HEK293 (cell line): ENCODE results near the gene SRRM5.

Experiments
- AEBP2 ChIP-seq: fragments of 450-650 bp; formaldehyde crosslinking; IDR thresholded peaks from 2 replicates; pipeline ENCODE4 v1.5.1; 2016; ENCODE audit warnings: missing biosample characterization, missing genetic modification characterization, borderline replicate concordance
- GLI2 ChIP-seq: fragments of 450-650 bp; formaldehyde crosslinking; IDR thresholded peaks from 2 replicates; pipeline ENCODE4; 2017; ENCODE audit warnings: missing biosample characterization, missing genetic modification characterization, low read depth, borderline replicate concordance
- GLIS1 ChIP-seq: fragments of 450-650 bp; formaldehyde crosslinking; IDR thresholded peaks from 2 replicates; pipeline ENCODE4 v1.5.1; 2016; ENCODE audit warnings: missing biosample characterization, missing genetic modification characterization
- KLF16 ChIP-seq: fragments of 450-650 bp; formaldehyde crosslinking; IDR thresholded peaks from 2 replicates; pipeline ENCODE4 v1.5.1; 2017; ENCODE audit warnings: missing biosample characterization, missing genetic modification characterization
- KLF7 ChIP-seq: fragments of 450-650 bp; formaldehyde crosslinking; IDR thresholded peaks from 2 replicates; pipeline ENCODE4 v1.5.1; 2016; ENCODE audit warnings: missing biosample characterization, missing genetic modification characterization, borderline replicate concordance
- SALL2 ChIP-seq: fragments of 450-650 bp; formaldehyde crosslinking; IDR thresholded peaks from 2 replicates; pipeline ENCODE4 v1.5.0; 2017; ENCODE audit warnings: missing biosample characterization, mild to moderate bottlenecking, missing genetic modification characterization, borderline replicate concordance
- YY1 ChIP-seq: fragments of 450-650 bp; formaldehyde crosslinking; IDR thresholded peaks from 2 replicates; pipeline ENCODE4 v1.5.1; 2018; ENCODE audit warnings: missing biosample characterization, missing genetic modification characterization
- ZNF114 ChIP-seq: fragments of 450-650 bp; formaldehyde crosslinking; IDR thresholded peaks from 2 replicates; pipeline ENCODE4 v1.5.0; 2017; ENCODE audit warnings: missing biosample characterization, missing genetic modification characterization
- ZNF138 ChIP-seq: fragments of 450-650 bp; formaldehyde crosslinking; IDR thresholded peaks from 2 replicates; pipeline ENCODE4 v1.5.1; 2016; ENCODE audit warnings: missing biosample characterization, missing genetic modification characterization, borderline replicate concordance
- ZNF169 ChIP-seq: fragments of 450-650 bp; formaldehyde crosslinking; IDR thresholded peaks from 2 replicates; pipeline ENCODE4 v1.5.1; 2016; ENCODE audit warnings: missing biosample characterization, missing genetic modification characterization
- ZNF223 ChIP-seq: fragments of 450-650 bp; formaldehyde crosslinking; IDR thresholded peaks from 2 replicates; pipeline ENCODE4 v1.5.1; 2016; ENCODE audit warnings: missing biosample characterization, missing genetic modification characterization
- ZNF433 ChIP-seq: fragments of 450-650 bp; formaldehyde crosslinking; IDR thresholded peaks from 2 replicates; pipeline ENCODE4 v1.5.1; 2016; ENCODE audit warnings: missing biosample characterization, missing genetic modification characterization, low read depth
- ZNF501 ChIP-seq: fragments of 450-650 bp; formaldehyde crosslinking; IDR thresholded peaks from 2 replicates; pipeline ENCODE4 v1.5.1; 2016; ENCODE audit warnings: missing biosample characterization, missing genetic modification characterization
- ZNF558 ChIP-seq: fragments of 450-650 bp; formaldehyde crosslinking; IDR thresholded peaks from 2 replicates; pipeline ENCODE4 v1.5.1; 2016; ENCODE audit warnings: missing biosample characterization, missing genetic modification characterization
- ZNF76 ChIP-seq: fragments of 450-650 bp; formaldehyde crosslinking; IDR thresholded peaks from 2 replicates; pipeline ENCODE4; 2016; ENCODE audit warnings: low read depth, missing biosample characterization, missing genetic modification characterization, borderline replicate concordance
- ZSCAN5A ChIP-seq: fragments of 450-650 bp; formaldehyde crosslinking; IDR thresholded peaks from 2 replicates; pipeline ENCODE4 v1.5.1; 2016; ENCODE audit warnings: missing biosample characterization, missing genetic modification characterization
- TF ChIP-seq, protein P1 (sequence below): fragments of 450-650 bp; formaldehyde crosslinking; conservative IDR thresholded peaks from 2 replicates; pipeline ENCODE4 v1.5.1; 2016; ENCODE audit warnings: low read depth, missing biosample characterization, missing genetic modification characterization
- TF ChIP-seq, protein P2 (sequence below): fragments of 450-650 bp; formaldehyde crosslinking; IDR thresholded peaks from 2 replicates; pipeline ENCODE4 v1.5.1; 2017; ENCODE audit warnings: missing biosample characterization, missing genetic modification characterization
- TF ChIP-seq, protein P3 (sequence below): fragments of 450-650 bp; formaldehyde crosslinking; IDR thresholded peaks from 2 replicates; pipeline ENCODE4 v1.5.1; 2016; ENCODE audit warnings: missing biosample characterization, missing genetic modification characterization
- TF ChIP-seq, protein P4 (sequence below): fragments of 450-650 bp; formaldehyde crosslinking; IDR thresholded peaks from 2 replicates; pipeline ENCODE4 v1.5.1; 2016; ENCODE audit warnings: missing biosample characterization, missing genetic modification characterization
- TF ChIP-seq, protein P5 (sequence below): fragments of 450-650 bp; formaldehyde crosslinking; IDR thresholded peaks from 2 replicates; pipeline ENCODE4 v1.5.1; 2016; ENCODE audit warnings: missing biosample characterization, missing genetic modification characterization, low read depth
- TF ChIP-seq, protein P6 (sequence below): fragments of 450-650 bp; formaldehyde crosslinking; IDR thresholded peaks from 2 replicates; pipeline ENCODE4 v1.5.1; 2016; ENCODE audit warnings: missing biosample characterization, missing genetic modification characterization

The SRRM5 gene

DNA sequence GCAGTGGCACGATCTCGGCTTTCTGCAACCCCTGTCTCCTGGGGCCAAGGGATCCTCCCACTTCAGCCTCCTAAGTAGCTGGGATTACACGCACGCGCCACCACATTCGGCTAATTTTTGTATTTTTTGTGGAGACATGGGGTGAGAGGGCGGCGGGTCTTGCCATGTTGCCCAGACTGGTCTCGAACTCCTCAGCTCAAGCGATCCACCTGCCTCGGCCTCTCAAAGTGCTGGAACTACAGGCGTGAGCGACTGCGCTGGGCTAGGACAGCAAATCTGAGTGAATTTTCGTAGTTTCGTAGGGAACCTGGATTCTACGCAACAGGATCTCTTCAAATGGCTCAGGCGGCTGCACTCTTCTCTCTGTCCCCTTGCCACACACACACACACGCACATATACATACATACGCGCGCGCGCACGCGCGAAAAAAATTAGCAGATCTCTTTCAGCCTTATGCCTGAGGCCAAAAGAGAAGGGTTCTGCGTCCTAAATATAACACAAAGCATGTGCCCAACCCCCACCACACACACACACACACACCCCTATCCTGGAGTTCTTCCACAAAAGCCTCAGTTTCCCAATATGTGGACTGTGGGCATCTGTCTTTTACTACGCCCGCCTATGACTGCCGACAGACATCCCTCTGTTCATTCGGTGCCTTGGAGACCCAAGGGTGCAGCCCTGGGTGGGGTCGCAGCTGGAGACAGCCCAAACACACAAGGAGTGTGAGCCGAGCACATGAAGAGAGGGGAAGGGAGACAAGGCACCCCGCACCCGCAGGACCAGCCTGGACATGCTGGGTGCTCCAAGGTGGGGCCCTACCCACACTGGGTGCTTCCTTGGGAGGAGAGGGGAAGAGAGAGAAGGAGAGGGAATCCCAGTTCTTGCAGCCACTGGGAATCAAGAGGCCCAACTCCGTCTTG is 35.7 kb upstream of the SRRM5 start (continued):
- TF ChIP-seq, protein P1, sequence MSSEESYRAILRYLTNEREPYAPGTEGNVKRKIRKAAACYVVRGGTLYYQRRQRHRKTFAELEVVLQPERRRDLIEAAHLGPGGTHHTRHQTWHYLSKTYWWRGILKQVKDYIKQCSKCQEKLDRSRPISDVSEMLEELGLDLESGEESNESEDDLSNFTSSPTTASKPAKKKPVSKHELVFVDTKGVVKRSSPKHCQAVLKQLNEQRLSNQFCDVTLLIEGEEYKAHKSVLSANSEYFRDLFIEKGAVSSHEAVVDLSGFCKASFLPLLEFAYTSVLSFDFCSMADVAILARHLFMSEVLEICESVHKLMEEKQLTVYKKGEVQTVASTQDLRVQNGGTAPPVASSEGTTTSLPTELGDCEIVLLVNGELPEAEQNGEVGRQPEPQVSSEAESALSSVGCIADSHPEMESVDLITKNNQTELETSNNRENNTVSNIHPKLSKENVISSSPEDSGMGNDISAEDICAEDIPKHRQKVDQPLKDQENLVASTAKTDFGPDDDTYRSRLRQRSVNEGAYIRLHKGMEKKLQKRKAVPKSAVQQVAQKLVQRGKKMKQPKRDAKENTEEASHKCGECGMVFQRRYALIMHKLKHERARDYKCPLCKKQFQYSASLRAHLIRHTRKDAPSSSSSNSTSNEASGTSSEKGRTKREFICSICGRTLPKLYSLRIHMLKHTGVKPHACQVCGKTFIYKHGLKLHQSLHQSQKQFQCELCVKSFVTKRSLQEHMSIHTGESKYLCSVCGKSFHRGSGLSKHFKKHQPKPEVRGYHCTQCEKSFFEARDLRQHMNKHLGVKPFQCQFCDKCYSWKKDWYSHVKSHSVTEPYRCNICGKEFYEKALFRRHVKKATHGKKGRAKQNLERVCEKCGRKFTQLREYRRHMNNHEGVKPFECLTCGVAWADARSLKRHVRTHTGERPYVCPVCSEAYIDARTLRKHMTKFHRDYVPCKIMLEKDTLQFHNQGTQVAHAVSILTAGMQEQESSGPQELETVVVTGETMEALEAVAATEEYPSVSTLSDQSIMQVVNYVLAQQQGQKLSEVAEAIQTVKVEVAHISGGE, result no peak
- TF ChIP-seq GLIS1 (tag by site-specific recombination) (no peak), ZNF223 (tag by site-specific recombination) (0 out of 2 replicates have a peak, but pooled peaks have one; percentile 8), ZNF501 (tag by site-specific recombination) (no peak), KLF7 (tag by site-specific recombination) (no peak), ZNF558 (no peak), AEBP2 (no peak), KLF16 (tag by site-specific recombination) (0 out of 2 replicates have a peak, but pooled peaks have one; percentile 12), ZNF138 (tag by site-specific recombination) (no peak), ZSCAN5A (tag by site-specific recombination) (no peak), ZNF114 (tag by site-specific recombination) (no peak), YY1 (no peak), ZNF76 (tag by site-specific recombination) (no peak), ZNF169 (no peak), SALL2 (tag by site-specific recombination) (no peak), ZNF433 (tag by site-specific recombination) (no peak), GLI2 (tag by site-specific recombination) (no peak)
- TF ChIP-seq, protein P2, sequence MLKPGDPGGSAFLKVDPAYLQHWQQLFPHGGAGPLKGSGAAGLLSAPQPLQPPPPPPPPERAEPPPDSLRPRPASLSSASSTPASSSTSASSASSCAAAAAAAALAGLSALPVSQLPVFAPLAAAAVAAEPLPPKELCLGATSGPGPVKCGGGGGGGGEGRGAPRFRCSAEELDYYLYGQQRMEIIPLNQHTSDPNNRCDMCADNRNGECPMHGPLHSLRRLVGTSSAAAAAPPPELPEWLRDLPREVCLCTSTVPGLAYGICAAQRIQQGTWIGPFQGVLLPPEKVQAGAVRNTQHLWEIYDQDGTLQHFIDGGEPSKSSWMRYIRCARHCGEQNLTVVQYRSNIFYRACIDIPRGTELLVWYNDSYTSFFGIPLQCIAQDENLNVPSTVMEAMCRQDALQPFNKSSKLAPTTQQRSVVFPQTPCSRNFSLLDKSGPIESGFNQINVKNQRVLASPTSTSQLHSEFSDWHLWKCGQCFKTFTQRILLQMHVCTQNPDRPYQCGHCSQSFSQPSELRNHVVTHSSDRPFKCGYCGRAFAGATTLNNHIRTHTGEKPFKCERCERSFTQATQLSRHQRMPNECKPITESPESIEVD (tag by site-specific recombination), result no peak
- TF ChIP-seq, protein P3, sequence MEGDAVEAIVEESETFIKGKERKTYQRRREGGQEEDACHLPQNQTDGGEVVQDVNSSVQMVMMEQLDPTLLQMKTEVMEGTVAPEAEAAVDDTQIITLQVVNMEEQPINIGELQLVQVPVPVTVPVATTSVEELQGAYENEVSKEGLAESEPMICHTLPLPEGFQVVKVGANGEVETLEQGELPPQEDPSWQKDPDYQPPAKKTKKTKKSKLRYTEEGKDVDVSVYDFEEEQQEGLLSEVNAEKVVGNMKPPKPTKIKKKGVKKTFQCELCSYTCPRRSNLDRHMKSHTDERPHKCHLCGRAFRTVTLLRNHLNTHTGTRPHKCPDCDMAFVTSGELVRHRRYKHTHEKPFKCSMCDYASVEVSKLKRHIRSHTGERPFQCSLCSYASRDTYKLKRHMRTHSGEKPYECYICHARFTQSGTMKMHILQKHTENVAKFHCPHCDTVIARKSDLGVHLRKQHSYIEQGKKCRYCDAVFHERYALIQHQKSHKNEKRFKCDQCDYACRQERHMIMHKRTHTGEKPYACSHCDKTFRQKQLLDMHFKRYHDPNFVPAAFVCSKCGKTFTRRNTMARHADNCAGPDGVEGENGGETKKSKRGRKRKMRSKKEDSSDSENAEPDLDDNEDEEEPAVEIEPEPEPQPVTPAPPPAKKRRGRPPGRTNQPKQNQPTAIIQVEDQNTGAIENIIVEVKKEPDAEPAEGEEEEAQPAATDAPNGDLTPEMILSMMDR (tag by site-specific recombination), result no peak; the same call in 1 of the 2 replicates
- TF ChIP-seq, protein P4, sequence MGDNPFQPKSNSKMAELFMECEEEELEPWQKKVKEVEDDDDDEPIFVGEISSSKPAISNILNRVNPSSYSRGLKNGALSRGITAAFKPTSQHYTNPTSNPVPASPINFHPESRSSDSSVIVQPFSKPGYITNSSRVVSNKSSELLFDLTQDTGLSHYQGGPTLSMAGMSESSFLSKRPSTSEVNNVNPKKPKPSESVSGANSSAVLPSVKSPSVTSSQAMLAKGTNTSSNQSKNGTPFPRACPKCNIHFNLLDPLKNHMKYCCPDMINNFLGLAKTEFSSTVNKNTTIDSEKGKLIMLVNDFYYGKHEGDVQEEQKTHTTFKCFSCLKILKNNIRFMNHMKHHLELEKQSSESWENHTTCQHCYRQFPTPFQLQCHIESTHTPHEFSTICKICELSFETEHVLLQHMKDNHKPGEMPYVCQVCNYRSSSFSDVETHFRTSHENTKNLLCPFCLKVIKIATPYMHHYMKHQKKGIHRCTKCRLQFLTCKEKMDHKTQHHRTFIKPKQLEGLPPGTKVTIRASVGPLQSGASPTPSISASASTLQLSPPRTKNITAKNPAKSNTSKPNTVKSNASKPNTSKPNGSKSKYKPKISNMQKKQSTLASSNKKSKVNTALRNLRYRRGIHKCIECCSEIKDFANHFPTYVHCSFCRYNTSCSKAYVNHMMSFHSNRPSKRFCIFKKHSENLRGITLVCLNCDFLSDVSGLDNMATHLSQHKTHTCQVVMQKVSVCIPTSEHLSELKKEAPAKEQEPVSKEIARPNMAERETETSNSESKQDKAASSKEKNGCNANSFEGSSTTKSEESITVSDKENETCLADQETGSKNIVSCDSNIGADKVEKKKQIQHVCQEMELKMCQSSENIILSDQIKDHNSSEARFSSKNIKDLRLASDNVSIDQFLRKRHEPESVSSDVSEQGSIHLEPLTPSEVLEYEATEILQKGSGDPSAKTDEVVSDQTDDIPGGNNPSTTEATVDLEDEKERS, result peak; percentile 87
- TF ChIP-seq, protein P5, sequence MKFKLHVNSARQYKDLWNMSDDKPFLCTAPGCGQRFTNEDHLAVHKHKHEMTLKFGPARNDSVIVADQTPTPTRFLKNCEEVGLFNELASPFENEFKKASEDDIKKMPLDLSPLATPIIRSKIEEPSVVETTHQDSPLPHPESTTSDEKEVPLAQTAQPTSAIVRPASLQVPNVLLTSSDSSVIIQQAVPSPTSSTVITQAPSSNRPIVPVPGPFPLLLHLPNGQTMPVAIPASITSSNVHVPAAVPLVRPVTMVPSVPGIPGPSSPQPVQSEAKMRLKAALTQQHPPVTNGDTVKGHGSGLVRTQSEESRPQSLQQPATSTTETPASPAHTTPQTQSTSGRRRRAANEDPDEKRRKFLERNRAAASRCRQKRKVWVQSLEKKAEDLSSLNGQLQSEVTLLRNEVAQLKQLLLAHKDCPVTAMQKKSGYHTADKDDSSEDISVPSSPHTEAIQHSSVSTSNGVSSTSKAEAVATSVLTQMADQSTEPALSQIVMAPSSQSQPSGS, result no peak
- TF ChIP-seq, protein P6, sequence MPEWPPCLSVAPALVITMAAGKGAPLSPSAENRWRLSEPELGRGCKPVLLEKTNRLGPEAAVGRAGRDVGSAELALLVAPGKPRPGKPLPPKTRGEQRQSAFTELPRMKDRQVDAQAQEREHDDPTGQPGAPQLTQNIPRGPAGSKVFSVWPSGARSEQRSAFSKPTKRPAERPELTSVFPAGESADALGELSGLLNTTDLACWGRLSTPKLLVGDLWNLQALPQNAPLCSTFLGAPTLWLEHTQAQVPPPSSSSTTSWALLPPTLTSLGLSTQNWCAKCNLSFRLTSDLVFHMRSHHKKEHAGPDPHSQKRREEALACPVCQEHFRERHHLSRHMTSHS, result no peak
